GM21717 (cell line): ENCODE measurements around the gene ALKBH1.
"Not testable (repeated sequence)": the region's sequence is repeated elsewhere in the genome, so short reads cannot be mapped to it uniquely, and the experiment has no call there.

Source experiments
- ATAC-seq: cut with Tn5 transposase; IDR thresholded peaks from one replicate; pipeline ENCODE4 v1.9.1; 2021; ENCODE audit warnings: mild to moderate bottlenecking, moderate library complexity; ENCODE audit not compliant: unreplicated experiment

The ALKBH1 gene

DNA sequence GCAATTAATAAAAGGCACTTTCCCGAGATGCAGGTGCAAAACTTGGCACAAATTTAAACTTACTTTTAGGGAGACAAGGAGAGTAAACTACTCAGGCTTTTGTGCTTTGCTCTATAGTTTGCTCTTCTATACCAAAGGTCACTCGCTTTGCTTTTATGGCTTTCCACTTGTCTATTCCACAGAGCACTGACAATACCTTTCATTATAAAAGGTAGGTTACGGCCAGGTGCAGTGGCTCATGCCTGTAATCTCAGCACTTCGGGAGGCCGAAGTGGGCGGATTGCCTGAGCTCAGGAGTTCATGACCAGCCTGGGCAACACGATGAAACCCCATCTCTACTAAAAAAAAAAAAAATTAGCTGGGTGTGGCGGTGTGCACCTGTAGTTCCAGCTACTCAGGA lies 32.9 kb downstream of the ALKBH1 start:
- ATAC-seq: no peak

GRCh38 chr14:77673193-77673592 lies 34.6 kb downstream of the ALKBH1 start:
- no peak for ATAC-seq

GRCh38 chr14:77667331-77667730 lies 40.5 kb downstream of the ALKBH1 start:
- ATAC-seq: no peak

- ATAC-seq: no peak
Observed at GRCh38 chr14:77663293-77663692, 44.5 kb downstream of the ALKBH1 start.

DNA sequence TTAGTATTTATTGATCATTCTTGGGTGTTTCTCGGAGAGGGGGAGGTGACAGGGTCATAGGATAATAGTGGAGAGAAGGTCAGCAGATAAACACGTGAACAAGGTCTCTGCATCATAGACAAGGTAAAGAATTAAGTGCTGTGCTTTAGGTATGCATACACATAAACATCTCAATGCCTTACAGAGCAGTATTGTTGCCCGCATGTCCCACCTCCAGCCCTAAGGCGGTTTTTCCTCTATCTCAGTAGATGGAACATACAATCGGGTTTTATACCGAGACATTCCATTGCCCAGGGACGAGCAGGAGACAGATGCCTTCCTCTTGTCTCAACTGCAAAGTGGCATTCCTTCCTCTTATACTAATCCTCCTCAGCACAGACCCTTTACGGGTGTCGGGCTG lies 46.3 kb downstream of the ALKBH1 start:
- ATAC-seq: not testable (repeated sequence)

DNA sequence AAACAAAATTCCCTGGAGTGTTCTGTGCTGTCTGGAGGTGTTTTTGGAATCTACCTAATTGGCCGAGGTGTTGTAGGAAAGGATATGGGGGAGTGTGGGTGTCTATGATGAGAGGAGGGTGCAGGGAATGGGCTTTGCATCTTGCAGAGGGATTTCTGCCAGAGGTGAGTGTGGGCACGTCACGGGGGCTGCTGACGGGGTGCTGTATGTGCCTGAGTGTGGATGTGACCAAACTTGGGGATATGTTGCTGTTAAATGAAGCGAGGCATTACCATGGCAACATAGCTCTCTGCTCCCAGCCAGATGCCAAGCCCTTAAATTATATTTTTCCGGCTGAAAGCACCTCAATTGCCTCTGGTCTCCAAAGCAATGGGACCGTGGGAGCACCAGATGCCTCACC lies 47.1 kb downstream of the ALKBH1 start:
- ATAC-seq: no peak

- ATAC-seq: no peak
Observed at GRCh38 chr14:77659831-77660230, 48.0 kb downstream of the ALKBH1 start.

DNA sequence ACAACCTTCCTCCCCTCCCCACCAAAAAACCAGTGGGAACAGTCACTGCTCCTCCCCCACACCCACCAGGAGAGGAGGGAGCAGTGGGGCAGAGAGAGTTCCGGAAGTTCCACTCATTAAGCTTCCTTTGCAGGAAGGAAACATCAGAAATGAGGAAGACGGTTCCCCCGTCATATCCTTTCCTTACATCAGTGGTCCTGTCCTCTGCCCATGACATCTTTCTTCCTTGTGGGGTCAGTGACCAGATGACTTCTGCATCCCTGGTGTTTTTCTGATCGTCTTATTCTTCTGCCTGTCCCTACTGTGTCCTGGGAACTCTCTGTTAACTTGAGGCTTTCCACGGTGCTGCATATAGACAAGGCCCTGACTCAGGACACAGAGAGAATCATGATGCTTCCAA lies 50.5 kb downstream of the ALKBH1 start:
- ATAC-seq: no peak

DNA sequence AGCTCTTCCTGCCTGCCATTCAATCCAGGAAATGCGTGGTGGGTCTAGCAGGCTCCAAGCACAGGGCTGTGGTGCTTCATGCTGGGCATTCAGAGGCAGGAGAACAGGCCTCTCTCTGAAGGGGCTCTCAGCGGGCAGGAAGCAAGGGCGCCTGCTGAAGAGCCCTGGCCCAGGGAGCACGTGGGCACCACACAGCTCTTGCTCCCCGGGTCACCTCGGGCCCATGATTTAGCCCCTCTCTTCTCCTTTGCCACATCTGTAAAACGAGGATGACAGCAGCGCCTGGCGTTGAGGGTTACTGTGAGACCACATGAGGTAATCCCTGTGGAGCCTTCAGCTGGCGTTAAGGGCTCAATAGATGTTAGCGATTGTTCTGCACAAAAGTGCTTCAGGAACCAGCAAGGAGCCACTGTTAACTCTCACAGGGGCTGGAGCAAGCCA lies 53.8 kb downstream of the ALKBH1 start:
- no peak for ATAC-seq

DNA sequence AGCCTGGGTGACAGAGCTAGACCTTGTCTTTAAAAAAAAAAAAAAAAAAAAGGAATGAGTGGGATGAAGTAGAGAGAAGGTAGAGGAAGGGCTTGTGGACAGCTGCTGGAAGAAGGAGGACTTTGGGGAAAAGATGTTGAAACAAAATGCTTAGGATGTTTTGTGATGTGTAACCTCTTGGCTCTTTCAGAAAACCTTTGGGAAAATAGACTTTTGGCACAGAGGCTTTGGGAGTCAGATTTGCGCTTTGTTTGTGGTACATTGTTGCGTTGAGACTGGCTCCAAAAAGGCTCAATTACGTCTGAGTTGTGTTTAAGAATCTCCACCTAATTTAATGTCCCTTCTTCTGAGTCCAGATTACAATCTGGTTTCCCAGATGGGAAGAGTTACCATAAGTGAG lies 58.5 kb downstream of the ALKBH1 start:
- ATAC-seq: no peak

- no peak for ATAC-seq
Observed at GRCh38 chr14:77648520-77649200, 59.2 kb downstream of the ALKBH1 start.

- ATAC-seq: no peak
Observed at GRCh38 chr14:77647853-77648252, 60.0 kb downstream of the ALKBH1 start.

DNA sequence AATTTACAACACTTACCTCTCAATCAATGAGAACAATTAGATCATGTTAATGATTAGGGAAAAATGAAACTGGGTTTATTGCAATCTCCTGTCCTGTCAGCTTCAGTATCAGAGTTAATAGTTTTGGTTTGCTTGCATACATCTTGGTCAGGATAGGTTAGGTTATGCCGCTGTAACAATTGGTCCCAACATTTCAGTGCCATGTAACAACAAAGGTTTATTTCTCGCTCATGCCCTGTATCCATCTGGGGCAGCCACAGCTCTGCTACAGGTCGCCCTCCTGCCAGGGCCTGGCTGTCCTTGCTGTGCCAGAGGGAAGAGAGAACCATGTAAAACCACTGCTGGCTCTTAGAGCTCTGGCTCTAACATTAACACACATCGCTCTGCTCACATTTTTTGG lies 60.9 kb downstream of the ALKBH1 start:
- no peak for ATAC-seq

DNA sequence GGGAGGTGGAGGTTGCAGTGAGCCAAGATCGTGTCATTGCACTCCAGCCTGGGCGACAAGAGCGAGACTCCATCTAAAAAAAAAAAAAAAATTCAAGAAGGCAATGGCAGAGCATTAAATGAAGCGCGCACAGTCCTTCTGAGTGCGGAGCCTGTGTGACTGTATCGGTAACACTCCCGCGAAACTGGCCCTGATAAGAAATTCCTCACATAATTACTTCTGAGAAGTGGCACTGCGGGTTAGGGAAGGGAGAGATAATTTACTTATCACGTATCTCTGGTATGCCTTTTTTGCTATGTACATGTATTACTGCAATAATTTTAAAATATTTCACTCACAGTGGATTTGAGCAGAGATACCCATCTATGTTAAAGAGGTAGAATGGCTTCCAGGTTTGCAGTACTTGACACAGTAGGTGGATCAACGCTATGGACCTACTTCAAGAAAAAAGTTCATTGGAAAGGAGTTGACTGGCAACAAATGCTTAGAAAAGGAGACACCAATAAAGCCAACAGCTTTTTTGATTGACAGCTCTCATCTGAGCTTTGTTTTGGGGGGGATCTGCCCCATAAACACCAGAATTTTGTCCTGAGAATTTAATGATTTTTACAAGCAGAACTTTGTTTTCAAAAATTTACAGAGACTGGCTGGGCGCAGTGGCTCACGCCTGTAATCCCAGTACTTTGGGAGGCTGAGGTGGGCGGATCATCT lies 62.1 kb downstream of the ALKBH1 start:
- ATAC-seq: no peak

DNA sequence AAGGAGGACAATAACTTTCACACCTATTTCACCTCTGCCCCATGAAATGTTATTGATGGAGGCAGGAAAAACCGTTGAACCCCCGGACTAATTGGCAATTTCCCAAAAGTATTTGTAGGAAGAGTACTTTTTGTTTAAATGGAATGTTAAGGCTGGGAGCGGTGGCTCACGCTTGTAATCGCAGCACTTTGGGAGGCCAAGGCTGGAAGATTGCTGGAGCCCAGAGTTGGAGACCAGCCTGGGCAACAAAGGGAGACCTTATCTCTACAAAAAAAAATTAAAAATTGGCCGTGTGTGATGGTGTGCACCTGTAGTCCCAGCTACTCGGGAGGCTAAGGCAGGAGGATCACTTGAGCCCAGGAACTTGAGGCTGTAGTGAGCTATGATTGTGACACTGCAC lies 65.4 kb downstream of the ALKBH1 start:
- no peak for ATAC-seq

- no peak for ATAC-seq
Observed at GRCh38 chr14:77641534-77642341, 66.1 kb downstream of the ALKBH1 start.

- ATAC-seq: no peak
Observed at GRCh38 chr14:77640756-77641533, 66.9 kb downstream of the ALKBH1 start.

- ATAC-seq: no peak
Observed at GRCh38 chr14:77638771-77639171, 69.1 kb downstream of the ALKBH1 start.

DNA sequence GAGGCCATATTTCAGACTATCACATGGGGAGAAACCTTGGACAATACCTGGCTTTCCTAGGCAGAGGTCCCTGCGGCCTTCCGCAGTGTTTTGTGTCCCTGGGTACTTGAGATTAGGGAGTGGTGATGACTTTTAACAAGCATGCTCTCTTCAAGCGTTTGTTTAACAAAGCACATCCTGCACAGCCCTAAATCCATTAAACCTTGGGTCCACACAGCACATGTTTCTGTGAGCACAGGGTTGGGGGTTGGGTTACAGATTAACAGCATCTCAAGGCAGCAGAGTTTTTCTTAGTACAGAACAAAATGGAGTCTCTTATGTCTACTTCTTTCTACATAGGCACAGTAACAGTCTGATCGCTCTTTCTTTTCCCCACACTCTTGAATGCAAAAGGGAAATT lies 72.0 kb downstream of the ALKBH1 start:
- not testable (repeated sequence) for ATAC-seq

DNA sequence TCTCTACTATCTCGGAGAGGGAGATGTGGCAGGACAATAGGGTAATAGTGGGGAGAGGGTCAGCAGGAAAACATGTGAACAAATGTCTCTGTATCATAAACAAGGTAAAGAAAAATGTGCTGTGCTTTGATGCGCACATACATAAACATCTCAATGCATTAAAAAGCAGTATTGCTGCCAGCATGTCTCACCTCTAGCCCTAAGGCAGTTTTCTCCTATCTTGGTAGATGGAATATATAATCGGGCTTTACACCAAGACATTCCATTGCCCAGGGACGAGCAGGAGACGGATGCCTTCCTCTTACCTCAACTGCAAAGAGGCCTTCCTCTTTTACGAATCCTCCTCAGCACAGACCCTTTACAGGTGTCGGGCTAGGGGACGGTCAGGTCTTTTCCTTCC lies 72.4 kb downstream of the ALKBH1 start:
- ATAC-seq: not testable (repeated sequence)

DNA sequence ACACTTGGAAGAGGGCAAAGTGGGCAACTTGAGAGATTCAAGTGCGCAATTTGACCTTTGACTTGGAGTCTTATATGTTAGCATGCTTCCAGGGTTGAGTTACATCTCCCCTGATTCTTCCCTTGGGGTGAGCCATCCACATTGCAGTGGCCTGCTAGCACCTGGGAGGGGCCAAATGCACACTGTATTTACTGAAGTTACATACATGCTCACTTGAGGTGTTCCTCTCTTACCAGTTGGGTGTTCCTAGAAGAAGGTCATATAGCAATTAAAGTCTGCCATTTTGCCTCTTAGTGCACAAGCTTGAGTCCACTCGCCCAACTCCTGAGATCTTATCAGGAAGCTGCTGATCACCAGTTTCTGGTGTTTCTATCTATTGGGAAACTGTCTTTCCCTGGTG lies 77.7 kb downstream of the ALKBH1 start:
- no peak for ATAC-seq
